Karpas-422 (cell line): ENCODE measurements around the gene GAS7. TPM values are rescaled to one million over a fixed set of nuclear protein-coding genes. Genes with fewer than 3 reads are reported as not detected.

ENCODE experiments used
- DNase-seq: peaks from one replicate; pipeline ENCODE4 v3.0.0-alpha.2; 2015
- H2AFZ ChIP-seq: fragments of 200-600 bp; sonication (generic); 2 replicates; pipeline ENCODE4 v1.6.1; 2014; ENCODE audit warnings: antibody characterized with exemption, low read length, mixed read lengths
- H3K27ac ChIP-seq: fragments of 200-600 bp; sonication (generic); 2 replicates; pipeline ENCODE4 v1.5.1; 2014; ENCODE audit warnings: mild to moderate bottlenecking, low read length, moderate library complexity
- H3K27me3 ChIP-seq: fragments of 200-600 bp; sonication (generic); 2 replicates; pipeline ENCODE4 v1.6.1; 2014; ENCODE audit warnings: low read length, mixed read lengths
- H3K36me3 ChIP-seq: fragments of 200-600 bp; sonication (generic); 2 replicates; pipeline ENCODE4 v1.6.1; 2014; ENCODE audit warnings: low read length, mixed read lengths; ENCODE audit not compliant: insufficient read depth
- H3K4me1 ChIP-seq: fragments of 200-600 bp; sonication (generic); 2 replicates; pipeline ENCODE4 v1.6.1; 2014; ENCODE audit warnings: mild to moderate bottlenecking, low read length, mixed read lengths
- H3K4me2 ChIP-seq: fragments of 200-600 bp; sonication (generic); 2 replicates; pipeline ENCODE4 v1.6.1; 2014; ENCODE audit warnings: low read length, low read depth, mild to moderate bottlenecking; ENCODE audit not compliant: poor library complexity, severe bottlenecking
- H3K4me3 ChIP-seq: fragments of 200-600 bp; sonication (generic); 2 replicates; pipeline ENCODE4 v1.5.1; 2014; ENCODE audit warnings: mild to moderate bottlenecking, antibody characterized with exemption, low read length, mixed read lengths
- H3K79me2 ChIP-seq: fragments of 200-600 bp; sonication (generic); 2 replicates; pipeline ENCODE4 v1.6.1; 2014; ENCODE audit warnings: mild to moderate bottlenecking, low read length, mixed read lengths
- H3K9ac ChIP-seq: fragments of 200-600 bp; sonication (generic); 2 replicates; pipeline ENCODE4 v1.6.0; 2014; ENCODE audit warnings: low read length
- H3K9me2 ChIP-seq: fragments of 200-600 bp; sonication (generic), shearing (Covaris generic); replicated peaks from 2 replicates; pipeline ENCODE4 v1.6.0; 2014; ENCODE audit warnings: mild to moderate bottlenecking, low read length, moderate library complexity; ENCODE audit not compliant: insufficient read depth
- H3K9me3 ChIP-seq: fragments of 300-700, 200-600 bp; sonication (generic); 2 replicates; pipeline ENCODE4 v1.6.1; 2014; ENCODE audit warnings: low read length, mixed read lengths
- H4K20me1 ChIP-seq: fragments of 200-600 bp; sonication (generic); 2 replicates; pipeline ENCODE4 v1.6.1; 2014; ENCODE audit warnings: mild to moderate bottlenecking, antibody characterized with exemption, low read length, low read depth; ENCODE audit not compliant: insufficient read depth
- total RNA-seq: library from RNA; depleted of rRNA; stranded (reverse); fragments of >200 nt; shearing (Covaris generic); gene quantifications from 2 replicates; pipeline ENCODE4 v1.2.3, GENCODE V29; 2014; ENCODE audit warnings: low replicate concordance

Gene GAS7
- total RNA-seq, 1 experiment from 2014 or later, result 79.9 TPM

GRCh38 chr17:10114931-10115535 is 83.4 kb downstream of the GAS7 start:
- no peaks in the 10 kb centered on the region for H3K9me3 ChIP-seq
- peak; percentile 99 for DNase-seq
- H3K4me2 ChIP-seq, result peak overlapping the region; percentile 79
- peak overlapping the region; percentile 58 for H3K4me3 ChIP-seq
- no peaks in the 10 kb centered on the region for H3K9me2 ChIP-seq
- H3K36me3 ChIP-seq, result no peaks in the 10 kb centered on the region
- no peak overlapping the region for H2AFZ ChIP-seq
- no peaks in the 10 kb centered on the region for H3K27me3 ChIP-seq
- H3K4me1 ChIP-seq, result peaks cover 74% of the 10 kb centered on the region
- peak overlapping the region; percentile 75 for H3K9ac ChIP-seq
- no peaks in the 10 kb centered on the region for H4K20me1 ChIP-seq
- peak overlapping the region; percentile 95 for H3K27ac ChIP-seq
- no peaks in the 10 kb centered on the region for H3K79me2 ChIP-seq

GRCh38 chr17:10112962-10113361 is 85.4 kb downstream of the GAS7 start:
- DNase-seq, result no peak
- no peak overlapping the region for H3K27ac ChIP-seq
- no peaks in the 10 kb centered on the region for H3K27me3 ChIP-seq
- no peaks in the 10 kb centered on the region for H3K36me3 ChIP-seq
- no peak overlapping the region for H2AFZ ChIP-seq
- H3K4me1 ChIP-seq, result peaks cover 74% of the 10 kb centered on the region
- H3K9me2 ChIP-seq, result no peaks in the 10 kb centered on the region
- no peak overlapping the region for H3K9ac ChIP-seq
- no peaks in the 10 kb centered on the region for H3K9me3 ChIP-seq
- no peaks in the 10 kb centered on the region for H4K20me1 ChIP-seq
- H3K4me2 ChIP-seq, result no peak overlapping the region
- no peak overlapping the region for H3K4me3 ChIP-seq
- no peaks in the 10 kb centered on the region for H3K79me2 ChIP-seq

GRCh38 chr17:10111907-10112452 is 86.4 kb downstream of the GAS7 start:
- no peaks in the 10 kb centered on the region for H3K36me3 ChIP-seq
- no peaks in the 10 kb centered on the region for H4K20me1 ChIP-seq
- no peak overlapping the region for H3K4me2 ChIP-seq
- no peaks in the 10 kb centered on the region for H3K9me2 ChIP-seq
- H3K9me3 ChIP-seq, result no peaks in the 10 kb centered on the region
- no peaks in the 10 kb centered on the region for H3K79me2 ChIP-seq
- no peak overlapping the region for H3K27ac ChIP-seq
- no peak overlapping the region for H2AFZ ChIP-seq
- DNase-seq, result no peak
- no peak overlapping the region for H3K4me3 ChIP-seq
- H3K9ac ChIP-seq, result no peak overlapping the region
- H3K4me1 ChIP-seq, result peaks cover 74% of the 10 kb centered on the region
- no peaks in the 10 kb centered on the region for H3K27me3 ChIP-seq

GRCh38 chr17:10109146-10109545 is 89.3 kb downstream of the GAS7 start:
- H3K4me1 ChIP-seq, result peaks cover 56% of the 10 kb centered on the region
- peak overlapping the region; percentile 70 for H3K4me2 ChIP-seq
- H2AFZ ChIP-seq, result no peak overlapping the region
- no peaks in the 10 kb centered on the region for H3K36me3 ChIP-seq
- H4K20me1 ChIP-seq, result no peaks in the 10 kb centered on the region
- DNase-seq, result peak; percentile 88
- H3K9ac ChIP-seq, result no peak overlapping the region
- no peaks in the 10 kb centered on the region for H3K79me2 ChIP-seq
- no peaks in the 10 kb centered on the region for H3K27me3 ChIP-seq
- no peaks in the 10 kb centered on the region for H3K9me2 ChIP-seq
- no peaks in the 10 kb centered on the region for H3K9me3 ChIP-seq
- H3K27ac ChIP-seq, result peak overlapping the region; percentile 46; the same call in 1 of the 2 replicates
- H3K4me3 ChIP-seq, result no peak overlapping the region

DNA sequence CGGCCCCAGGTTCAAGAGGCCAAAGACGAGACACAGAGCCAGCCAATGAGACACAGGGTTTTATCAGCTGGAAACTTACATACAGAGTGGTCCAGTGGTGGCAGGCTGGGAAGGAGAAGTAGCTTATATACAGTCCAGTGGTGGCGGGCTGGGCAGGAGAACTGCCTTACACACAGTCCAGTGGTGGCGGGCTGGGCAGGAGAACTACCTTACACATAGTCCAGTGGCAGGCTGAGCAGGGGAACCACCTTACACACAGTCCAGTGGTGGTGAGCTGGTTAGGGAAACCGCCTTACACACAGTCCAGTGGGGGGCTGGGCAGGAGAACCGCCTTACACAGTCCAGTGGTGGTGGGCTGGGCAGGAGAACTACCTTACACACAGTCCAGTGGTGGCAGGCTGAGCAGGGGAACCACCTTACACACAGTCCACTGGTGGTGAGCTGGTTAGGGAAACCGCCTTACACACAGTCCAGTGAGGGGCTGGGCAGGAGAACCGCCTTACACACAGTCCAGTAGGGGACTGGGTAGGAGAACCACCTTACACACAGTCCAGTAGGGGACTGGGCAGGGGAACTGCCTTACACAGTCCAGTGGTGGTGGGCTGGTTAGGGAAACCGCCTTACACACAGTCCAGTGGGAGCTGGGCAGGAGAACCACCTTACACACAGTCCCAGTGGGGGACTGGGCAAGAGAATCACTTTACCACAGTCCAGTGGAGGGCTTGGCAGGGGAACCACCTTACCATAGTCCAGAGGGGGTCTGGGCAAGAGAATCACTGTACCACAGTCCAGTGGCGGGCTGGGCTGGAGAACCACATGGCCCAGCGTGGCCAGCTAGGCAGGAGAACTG is 90.9 kb downstream of the GAS7 start:
- H4K20me1 ChIP-seq, result no peaks in the 10 kb centered on the region
- H3K9me3 ChIP-seq, result no peaks in the 10 kb centered on the region
- H3K27ac ChIP-seq, result no peak overlapping the region
- no peak for DNase-seq
- H3K36me3 ChIP-seq, result no peaks in the 10 kb centered on the region
- H3K4me3 ChIP-seq, result no peak overlapping the region; the same call in 1 of the 2 replicates
- H2AFZ ChIP-seq, result no peak overlapping the region
- 0 out of 2 replicates have a peak overlapping the region, but pooled peaks have one; percentile 7 for H3K9ac ChIP-seq
- no peaks in the 10 kb centered on the region for H3K27me3 ChIP-seq
- no peaks in the 10 kb centered on the region for H3K79me2 ChIP-seq
- H3K4me1 ChIP-seq, result peaks cover 40% of the 10 kb centered on the region
- H3K4me2 ChIP-seq, result peak overlapping the region; percentile 70
- H3K9me2 ChIP-seq, result no peaks in the 10 kb centered on the region

DNA sequence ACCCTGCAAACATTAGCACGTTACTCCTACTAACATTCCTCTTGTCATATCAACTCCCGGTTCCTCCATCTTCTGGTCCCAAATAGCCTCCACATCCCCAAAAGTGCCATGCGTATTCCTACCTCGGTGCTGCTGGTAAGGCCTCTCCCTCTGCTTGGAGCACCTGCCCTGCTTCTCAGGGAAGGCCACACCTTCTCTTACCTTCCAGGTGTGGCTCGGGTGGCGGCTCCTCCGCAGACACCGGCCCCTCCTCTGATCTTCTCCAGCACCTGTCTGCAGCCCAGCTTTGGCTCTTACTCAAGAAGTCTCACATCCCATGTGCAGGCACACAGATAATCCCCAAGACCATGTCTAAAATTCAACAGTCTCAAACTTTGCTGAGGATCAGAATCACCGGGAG is 92.3 kb downstream of the GAS7 start:
- H4K20me1 ChIP-seq, result no peaks in the 10 kb centered on the region
- H3K9ac ChIP-seq, result no peak overlapping the region
- H2AFZ ChIP-seq, result no peak overlapping the region
- H3K79me2 ChIP-seq, result no peaks in the 10 kb centered on the region
- H3K9me3 ChIP-seq, result no peaks in the 10 kb centered on the region
- H3K4me2 ChIP-seq, result no peak overlapping the region
- H3K27ac ChIP-seq, result no peak overlapping the region
- H3K9me2 ChIP-seq, result no peaks in the 10 kb centered on the region
- H3K27me3 ChIP-seq, result no peaks in the 10 kb centered on the region
- H3K36me3 ChIP-seq, result no peaks in the 10 kb centered on the region
- no peak for DNase-seq
- no peak overlapping the region for H3K4me3 ChIP-seq
- peaks cover 39% of the 10 kb centered on the region for H3K4me1 ChIP-seq

DNA sequence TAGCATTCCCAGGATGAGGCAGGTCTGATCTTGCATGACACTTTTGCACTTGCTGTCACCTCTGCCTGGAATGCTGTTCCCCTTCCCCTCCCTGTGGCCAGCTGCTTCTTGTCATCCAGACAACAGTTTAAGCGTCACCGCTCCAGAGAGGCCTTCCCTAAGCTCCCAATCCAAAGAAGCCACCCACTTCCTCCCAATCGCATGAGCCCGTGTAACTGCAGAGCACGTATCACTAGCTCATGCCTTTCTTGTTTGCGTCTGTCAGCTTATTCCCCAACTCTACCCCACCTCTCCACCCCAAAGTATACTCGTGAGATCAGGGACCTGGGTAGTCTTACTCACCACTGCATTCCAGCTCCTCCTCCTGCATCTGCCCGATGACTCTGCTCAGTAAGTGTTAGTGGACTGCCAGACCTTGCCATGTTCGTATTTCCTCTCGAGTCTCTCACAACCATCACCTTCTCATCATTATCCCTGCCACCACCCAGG is 92.8 kb downstream of the GAS7 start:
- Histone ChIP-seq H3K27ac (no peak overlapping the region), H3K36me3 (no peaks in the 10 kb centered on the region), H3K79me2 (no peaks in the 10 kb centered on the region), H4K20me1 (no peaks in the 10 kb centered on the region), H3K9me3 (no peaks in the 10 kb centered on the region), H3K4me1 (peaks cover 39% of the 10 kb centered on the region), H3K9me2 (no peaks in the 10 kb centered on the region), H3K4me3 (no peak overlapping the region), H3K9ac (no peak overlapping the region), H3K27me3 (no peaks in the 10 kb centered on the region), H2AFZ (no peak overlapping the region), H3K4me2 (no peak overlapping the region)
- DNase-seq, result no peak

GRCh38 chr17:10103712-10104111 is 94.7 kb downstream of the GAS7 start:
- H3K4me2 ChIP-seq, result no peak overlapping the region

More at GRCh38 chr17:10103712-10104111, 94.7 kb downstream of the GAS7 start:
- DNase-seq, result no peak
- Histone ChIP-seq H3K9me3 (no peaks in the 10 kb centered on the region), H2AFZ (no peak overlapping the region), H3K27ac (no peak overlapping the region), H3K79me2 (no peaks in the 10 kb centered on the region), H3K9ac (no peak overlapping the region), H4K20me1 (no peaks in the 10 kb centered on the region), H3K27me3 (no peaks in the 10 kb centered on the region), H3K4me3 (no peak overlapping the region), H3K4me1 (peaks cover 26% of the 10 kb centered on the region), H3K36me3 (no peaks in the 10 kb centered on the region), H3K9me2 (no peaks in the 10 kb centered on the region)
